GM18526 (cell line): ENCODE measurements around the gene USP37.

Experiments used
- POLR2A ChIP-seq: IDR thresholded peaks from 3 replicates; pipeline ENCODE4 v1.6.1; 2011; ENCODE audit not compliant: insufficient read length; ENCODE audit errors: extremely low read depth

The USP37 gene

DNA sequence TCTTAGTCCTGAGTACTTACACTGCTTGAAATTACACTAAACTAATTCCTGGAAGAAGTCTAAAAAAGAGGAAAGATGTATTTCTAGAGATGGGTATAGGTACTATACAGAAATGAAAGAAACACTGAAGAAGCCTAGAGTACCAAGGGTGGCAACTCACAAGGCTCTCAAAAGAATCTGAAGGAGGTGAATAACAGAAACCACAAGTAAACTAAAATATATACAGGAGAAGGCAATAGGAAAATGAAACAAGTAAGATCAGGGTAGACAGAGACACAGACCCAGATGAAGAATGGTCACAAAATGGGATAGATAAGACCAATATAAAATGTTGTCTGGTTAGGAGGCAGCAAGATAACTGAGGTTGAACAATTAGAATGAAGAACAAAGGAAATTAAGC lies 59.9 kb downstream of the USP37 start:
- TF ChIP-seq POLR2A = no peak

DNA sequence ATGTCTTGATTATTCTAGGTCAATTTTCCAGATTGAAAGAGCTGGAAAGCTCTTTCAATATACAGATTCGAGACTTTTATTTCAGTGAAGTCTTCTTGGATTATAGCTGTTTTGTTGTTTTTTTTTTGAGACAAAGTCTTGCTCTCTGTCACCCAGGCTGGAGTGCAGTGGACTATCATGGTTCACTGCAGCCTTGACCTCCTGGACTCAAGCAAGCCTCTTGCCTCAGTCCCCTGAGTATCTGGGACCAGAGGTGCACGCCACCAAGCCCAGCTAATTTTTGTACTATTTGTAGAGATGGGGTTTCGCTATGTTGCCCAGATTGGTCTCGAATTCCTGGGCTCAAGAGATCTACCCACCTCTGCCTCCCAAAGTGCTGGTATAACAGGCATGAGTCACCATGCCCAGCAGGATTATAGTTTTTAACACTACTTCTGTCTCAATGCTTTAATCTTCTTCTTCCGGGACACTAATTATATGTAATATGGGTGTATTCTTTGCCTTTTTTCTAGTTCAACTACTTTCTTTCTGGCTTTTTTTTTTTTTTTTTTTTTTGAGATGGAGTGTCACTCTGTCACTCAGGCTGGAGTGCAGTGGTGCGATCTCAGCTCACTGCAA lies 62.3 kb downstream of the USP37 start:
- no peak for TF ChIP-seq POLR2A

DNA sequence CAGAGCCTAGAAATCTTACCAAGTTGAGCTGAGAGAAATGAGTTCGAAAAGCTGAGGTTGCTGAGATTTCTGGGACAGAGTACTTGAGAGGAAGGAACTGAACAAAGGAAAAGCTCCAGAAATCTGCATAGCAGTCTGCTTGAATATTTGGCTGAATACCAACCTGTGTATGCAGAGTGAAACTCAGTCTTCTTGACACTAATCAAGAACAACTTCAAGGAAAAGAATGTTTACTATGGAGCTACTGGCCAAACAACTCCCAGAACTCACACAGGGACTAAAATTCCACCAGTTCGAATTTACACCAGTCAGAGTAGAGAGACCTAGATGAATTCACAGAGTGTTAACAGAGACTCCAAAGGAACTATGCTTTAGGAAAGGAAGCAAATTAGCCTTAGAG lies 66.5 kb downstream of the USP37 start:
- TF ChIP-seq POLR2A = no peak

DNA sequence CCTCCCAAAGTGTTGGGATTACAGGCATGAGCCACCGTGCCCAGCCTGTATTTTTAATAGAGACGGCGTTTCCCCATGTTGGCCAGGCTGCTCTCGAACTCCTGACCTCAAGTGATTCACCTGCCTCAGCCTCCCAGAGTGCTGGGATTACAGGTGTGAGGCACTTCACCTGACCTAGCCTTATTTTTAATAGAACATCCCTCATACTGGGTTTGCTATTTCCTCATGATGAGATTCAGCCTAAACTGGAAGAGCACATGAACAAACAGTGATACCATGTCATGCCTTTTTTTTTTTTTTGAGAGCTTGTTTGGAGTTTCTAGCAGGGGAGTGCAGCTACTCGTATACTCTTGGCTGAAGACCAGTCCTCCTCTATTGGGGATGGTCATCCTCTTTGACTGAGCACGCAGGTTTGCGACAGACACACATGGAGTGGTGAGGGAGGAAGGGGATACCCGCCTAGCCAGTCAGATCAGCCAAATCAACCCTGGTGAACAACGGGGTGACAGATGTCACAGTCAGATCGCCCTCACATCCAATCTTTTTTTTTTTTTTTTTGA lies 67.6 kb downstream of the USP37 start:
- no peak for TF ChIP-seq POLR2A

DNA sequence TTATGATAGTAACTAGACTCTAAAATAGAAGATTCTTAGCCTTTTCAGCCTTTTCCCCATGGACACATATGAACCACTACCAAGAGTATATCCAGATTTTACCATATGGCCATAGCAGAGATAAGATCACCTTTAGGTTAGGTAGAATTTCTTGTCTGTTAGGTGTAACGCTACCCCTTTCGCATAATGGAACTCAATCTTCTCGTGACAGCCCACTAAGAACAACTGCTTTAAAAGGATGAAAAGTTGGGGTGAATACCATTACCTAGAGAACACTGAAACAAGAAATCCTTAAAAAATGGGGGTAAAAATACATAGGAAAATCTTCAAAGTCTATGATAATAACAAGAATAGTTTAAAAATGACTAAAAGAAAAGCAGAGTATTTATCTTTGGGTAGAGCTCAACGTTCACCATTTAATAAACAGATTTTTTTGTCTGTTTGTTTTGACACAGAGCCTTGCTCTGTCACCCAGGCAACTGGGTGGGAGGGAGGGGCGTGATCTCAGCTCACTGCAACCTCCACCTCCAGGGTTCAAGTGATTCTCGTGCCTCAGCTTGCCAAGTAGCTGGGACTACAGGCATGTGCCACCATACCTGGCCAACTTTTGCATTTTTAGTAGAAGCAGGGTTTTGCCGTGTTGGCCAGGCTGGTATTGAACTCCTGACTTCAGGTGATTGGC lies 82.0 kb downstream of the USP37 start:
- no peak for TF ChIP-seq POLR2A

DNA sequence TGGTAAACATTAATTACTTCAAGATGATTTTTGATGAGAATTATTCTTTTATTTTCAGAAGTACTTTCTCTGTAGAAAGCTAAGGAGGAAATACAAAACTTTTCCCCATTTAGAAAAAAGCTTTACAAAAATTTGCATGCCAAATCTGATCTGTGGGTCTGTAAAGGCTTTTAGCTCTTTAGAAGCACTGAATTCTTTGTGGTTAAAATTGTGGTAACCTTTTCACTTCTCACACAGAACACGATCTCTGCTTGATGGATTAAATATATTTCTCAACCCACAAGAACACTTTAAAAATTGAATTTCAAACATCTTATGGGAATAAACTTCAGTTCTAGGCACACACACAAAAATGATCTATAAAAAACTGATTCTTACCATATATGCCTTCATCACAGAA lies 85.5 kb downstream of the USP37 start:
- TF ChIP-seq POLR2A = no peak

DNA sequence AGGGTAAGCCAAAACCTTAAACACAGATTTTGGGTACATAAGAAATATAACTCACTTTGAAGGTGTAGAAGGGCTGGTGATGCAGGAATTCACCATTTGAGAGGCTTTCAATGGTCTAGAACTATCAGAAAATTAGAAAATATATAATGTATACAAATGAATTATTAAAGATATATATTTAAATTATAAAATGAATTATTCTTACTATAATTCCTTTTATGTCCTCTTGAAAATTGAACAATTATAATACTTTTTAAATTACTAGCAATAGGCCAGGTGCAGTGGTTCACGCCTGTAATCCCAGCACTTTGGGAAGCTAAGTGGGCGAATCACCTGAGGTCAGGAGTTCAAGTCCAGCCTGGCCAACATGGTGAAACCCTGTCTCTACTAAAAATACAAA lies 88.6 kb downstream of the USP37 start:
- no peak for TF ChIP-seq POLR2A

DNA sequence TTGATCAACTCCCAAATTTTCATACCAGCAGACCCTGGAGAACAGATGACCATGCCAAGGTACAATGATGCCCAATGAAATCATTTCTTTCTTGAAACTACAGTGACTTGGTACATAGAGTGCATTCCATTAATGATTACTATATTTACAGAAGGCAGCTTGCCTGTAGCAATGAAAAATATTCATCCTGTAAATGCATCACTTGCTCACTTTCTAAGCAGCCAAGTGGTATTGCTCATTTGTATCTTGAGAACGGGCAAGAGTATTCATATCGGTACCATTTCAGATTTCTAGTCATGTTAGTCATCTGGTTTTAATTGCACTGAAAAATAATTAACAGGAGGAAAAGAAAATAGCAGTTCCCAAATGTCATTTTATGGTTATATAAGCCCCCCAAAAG lies 89.6 kb downstream of the USP37 start:
- no peak for TF ChIP-seq POLR2A

DNA sequence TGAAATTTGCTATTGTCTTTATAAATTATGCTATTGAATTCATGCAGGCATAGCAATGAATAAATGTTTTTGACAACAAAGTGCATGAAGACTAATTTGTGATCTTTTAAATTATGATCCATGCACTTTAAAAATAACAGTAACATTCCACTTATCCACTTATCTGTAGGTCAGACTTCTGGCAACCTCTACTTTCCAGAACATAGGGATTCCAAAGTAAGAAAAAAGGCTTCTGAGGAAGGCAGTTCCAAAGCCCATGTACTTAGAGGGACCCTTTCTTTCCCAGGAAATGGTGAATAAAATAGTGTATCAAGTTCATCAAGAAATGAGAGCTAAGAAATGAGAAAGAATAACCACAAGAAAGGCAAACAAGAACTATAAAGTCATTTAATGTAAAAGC lies 90.9 kb downstream of the USP37 start:
- TF ChIP-seq POLR2A = no peak

DNA sequence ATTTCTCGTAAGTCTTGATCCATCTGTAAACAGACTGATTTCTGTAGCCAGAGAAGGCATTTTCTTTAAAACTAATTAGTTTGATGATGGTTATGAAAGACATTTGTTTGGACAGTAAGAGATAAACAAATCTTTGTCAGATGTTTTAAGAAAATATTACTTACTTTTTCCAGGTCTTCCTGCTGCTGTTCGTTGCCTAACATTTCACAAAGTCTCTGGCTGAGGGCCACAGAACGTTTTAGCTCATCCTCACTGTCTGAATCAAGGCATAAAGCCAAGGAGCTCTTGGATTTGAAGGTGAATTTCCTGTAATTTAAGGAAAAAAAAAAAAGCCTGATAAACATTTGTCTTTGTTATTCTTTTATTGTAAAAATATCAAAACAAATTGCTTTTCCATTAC lies 91.5 kb downstream of the USP37 start:
- TF ChIP-seq POLR2A = no peak

DNA sequence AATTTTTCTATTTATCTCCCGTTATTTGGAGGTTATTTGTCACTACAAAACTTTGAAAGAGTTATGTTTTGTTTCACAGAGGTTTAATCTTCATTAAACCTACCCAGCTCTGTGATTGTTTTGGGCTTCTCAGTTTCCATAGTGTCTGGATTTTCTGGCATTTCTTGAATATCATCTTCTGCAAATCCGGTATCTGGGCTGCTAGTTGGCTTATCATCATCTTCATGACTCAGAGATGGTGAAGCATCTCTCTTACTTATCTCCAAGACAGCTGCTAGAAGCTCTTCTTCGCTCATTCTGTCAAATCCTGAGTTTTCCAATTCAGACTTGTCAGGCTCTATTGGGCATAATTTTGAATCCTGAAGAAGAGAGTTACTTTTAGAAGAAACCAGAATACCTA lies 93.6 kb downstream of the USP37 start:
- no peak for TF ChIP-seq POLR2A

DNA sequence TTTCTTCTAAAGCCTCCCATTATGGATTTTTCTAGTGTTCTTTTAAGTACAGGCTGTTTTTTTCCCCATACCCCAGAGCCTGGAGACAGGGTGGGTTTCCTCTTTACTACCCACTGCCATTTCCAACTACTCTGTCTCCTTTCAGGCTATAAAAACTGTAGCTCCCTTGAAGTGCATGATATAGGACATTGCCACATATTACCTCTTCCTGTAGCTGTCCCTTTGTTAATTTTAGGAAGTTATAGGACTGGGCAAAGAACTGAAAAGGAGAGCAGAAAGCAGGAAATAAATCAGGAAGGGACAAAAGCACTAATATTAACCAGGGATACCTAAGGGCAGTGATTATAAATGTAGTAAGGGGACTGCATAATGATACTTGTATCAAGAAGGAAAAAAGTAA lies 95.2 kb downstream of the USP37 start:
- TF ChIP-seq POLR2A = no peak

DNA sequence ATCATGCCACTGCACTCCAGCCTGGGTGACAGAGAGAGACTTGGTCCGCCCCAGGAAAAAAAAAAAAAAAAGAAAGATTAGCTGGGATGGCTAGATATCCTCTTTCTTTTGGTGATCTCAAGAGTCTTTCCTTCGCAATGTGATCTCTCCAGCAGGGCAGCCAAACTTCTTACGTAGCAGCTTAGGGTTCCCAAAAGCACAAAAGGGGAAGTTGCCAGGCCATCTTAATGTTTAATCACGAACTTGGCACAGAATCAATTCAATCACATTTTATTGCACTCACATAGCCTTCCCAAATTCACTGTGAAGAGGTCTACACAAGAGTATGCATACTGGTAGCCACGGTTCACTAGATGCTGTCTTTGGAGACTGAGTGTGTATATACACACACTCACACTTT lies 96.2 kb downstream of the USP37 start:
- no peak for TF ChIP-seq POLR2A

DNA sequence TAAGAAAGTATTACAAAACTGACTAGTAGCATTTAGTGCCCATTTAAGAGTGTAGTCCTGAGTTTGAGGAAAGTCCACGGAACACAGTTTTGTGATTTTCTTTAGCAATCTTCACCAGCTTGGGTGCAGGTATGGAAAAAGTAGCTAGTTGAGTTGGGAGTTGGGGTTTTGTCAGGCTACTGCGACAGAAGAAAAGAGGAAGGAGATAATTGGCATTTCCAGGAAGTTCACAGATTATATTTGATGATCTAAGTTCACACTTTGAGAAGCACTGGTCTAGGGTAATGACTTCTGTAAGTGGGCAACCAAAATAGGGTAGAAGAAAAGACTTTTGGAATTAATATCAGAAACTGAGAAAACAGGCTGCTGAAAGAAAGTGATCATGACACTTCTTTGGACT lies 97.1 kb downstream of the USP37 start:
- TF ChIP-seq POLR2A = no peak

DNA sequence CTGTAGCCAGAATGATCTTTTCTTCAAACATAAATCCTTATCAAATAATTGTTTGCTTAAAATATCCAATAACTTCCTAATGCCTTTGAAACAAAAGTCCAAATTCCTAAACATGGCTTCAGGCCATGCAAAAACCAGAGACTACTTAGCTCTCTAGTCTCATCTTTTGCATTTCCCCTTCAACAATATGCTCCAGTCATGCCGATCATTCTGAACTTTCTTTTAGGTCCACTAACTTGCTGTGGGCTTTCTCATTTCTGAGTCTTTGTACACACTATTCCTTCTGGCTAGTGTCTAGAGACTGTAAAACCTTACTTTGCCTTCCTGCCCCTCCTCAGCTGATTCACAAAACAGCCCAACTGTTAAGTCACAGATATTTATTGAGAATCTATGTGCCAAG lies 97.7 kb downstream of the USP37 start:
- no peak for TF ChIP-seq POLR2A

DNA sequence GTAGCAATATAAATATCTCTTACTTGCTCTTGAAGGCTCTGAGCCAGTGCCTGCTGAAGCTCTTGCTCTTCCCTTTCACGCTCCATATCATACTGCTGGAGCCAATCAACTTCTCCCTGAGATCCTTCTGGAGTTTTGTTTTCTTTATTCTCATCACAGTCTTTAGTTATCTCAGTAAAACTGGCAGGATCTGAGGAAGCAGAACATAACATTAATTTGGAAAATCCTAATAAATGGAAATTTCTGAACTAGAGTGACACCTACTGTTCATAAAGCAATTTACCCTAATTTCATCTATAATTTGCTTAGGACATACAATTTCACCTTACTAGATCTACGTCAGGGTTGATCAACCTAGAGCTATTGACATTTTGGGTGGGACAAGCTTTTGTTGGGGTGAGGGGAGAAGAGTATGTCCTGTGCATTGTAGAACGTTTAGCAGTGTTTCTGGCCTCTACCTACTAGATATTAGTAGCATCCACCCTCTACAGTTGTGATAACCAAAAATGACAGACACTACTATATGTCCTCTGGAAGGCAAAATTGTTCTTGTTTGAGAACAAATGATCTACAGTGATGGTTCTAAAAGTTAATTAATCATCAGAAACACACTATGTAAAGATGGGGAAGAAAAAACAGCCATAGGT lies 102.0 kb downstream of the USP37 start:
- no peak for TF ChIP-seq POLR2A

DNA sequence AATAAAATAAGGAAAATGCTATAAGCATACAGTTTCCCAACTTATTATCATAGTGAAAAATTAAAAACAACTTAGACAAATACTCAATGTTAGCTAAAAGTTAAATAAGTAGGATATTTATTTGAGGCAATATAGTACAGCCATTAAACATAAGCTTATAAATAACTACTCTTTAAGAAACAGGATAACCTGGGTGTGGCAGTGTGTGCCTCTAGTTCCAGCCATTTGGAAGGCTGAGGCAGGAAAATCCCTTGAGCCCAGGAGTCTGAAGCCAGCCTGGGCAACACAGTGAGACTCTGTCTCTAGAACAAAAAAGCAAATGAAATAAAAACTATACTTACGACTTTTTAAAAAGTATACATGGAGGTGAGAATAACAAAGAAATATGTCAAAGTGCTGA lies 109.6 kb downstream of the USP37 start:
- TF ChIP-seq POLR2A = no peak

DNA sequence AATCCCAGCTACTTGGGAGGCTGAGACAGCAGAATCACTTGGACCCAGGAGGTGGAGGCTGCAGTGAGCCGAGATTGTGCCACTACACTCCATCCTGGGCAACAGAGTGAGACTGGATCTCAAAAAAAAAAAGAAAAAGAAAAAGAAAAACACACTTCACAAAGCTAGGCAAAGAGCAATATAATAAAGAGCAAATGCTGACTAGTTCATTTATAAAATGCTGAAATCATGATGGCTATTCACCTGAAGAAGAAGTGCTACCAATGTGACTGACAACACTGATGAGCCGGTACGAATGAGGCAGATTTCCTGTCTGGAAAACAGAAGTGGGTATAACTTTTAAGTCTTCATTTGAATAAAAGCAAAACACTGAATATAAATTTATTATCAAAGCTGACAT lies 111.3 kb downstream of the USP37 start:
- TF ChIP-seq POLR2A = no peak
